Esophagus muscularis mucosa (tissue), 3 donors: ENCODE data around the gene SDK1.

ENCODE experiments used
- POLR2A ChIP-seq: fragments of 450-650 bp; IDR thresholded peaks from one replicate; pipeline ENCODE4 v1.6.1; 2017; ENCODE audit warnings: antibody characterized with exemption, moderate library complexity, mild to moderate bottlenecking, low read depth
- TF ChIP-seq, protein P1 (sequence below), 3 experiments: fragments of 200-600 bp in 2 of 3; fragments of 450-650 bp in 1 of 3; sonication (generic) in 2 of 3; IDR thresholded peaks; one replicate each; pipeline ENCODE4 v1.5.1; 2017 to 2019; ENCODE audit warnings: antibody characterized with exemption in 3 of 3, mild to moderate bottlenecking in 2 of 3, moderate library complexity in 1 of 3

DNA sequence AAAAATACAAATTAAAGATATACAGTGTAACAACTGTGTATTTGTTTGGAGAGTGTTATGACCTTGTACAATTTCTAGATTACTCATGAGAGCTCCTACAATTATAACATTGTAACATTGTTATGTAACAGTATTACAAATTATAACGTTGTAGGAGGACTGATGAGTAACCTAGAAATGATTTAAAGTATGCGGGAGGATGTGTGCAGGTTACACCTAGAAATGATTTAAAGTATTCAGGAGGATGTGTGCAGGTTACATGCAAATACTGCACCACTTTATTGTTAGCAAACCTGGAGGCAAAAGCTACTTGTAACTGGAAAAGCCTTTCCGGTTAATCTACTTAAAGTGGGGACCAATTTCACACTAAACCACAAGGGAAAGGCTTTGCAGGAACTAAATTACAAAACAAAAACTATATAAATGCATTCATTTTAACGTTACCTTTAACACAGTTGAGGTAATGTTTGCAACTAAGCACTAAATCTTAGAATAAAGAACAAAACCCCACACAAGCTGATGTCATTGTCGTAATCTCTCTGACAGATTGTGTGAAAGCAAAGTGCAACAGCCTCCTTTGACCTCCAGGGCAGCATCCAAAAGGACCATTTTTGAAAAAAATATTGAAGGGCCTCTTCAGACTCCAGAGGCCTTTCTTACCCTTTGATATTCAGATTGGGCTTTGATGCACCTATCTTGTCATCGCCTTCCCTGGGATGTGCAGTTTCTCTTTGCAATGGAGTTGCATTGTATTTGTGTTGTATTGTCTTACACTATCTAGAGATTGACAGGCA lies 858.9 kb downstream of the SDK1 start:
- no peak for TF ChIP-seq POLR2A
- TF ChIP-seq, protein P1, sequence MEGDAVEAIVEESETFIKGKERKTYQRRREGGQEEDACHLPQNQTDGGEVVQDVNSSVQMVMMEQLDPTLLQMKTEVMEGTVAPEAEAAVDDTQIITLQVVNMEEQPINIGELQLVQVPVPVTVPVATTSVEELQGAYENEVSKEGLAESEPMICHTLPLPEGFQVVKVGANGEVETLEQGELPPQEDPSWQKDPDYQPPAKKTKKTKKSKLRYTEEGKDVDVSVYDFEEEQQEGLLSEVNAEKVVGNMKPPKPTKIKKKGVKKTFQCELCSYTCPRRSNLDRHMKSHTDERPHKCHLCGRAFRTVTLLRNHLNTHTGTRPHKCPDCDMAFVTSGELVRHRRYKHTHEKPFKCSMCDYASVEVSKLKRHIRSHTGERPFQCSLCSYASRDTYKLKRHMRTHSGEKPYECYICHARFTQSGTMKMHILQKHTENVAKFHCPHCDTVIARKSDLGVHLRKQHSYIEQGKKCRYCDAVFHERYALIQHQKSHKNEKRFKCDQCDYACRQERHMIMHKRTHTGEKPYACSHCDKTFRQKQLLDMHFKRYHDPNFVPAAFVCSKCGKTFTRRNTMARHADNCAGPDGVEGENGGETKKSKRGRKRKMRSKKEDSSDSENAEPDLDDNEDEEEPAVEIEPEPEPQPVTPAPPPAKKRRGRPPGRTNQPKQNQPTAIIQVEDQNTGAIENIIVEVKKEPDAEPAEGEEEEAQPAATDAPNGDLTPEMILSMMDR (IDR thresholded peaks at IDR 0.05) = no peak
